Neural progenitor cell (in vitro differentiated cells): ENCODE results near the gene NGRN. TPM values are rescaled to one million over a fixed set of nuclear protein-coding genes. Genes with fewer than 3 reads are reported as not detected.
A peak's percentile ranks its signal among the peaks of the same experiment; 100 is the strongest.

Source experiments
- DNase-seq: peaks from one replicate; pipeline ENCODE4 v3.0.0-alpha.2; 2016; ENCODE audit warnings: low spot score
- H2AFZ ChIP-seq: fragments of 200-600 bp; sonication (generic); replicated peaks from 2 replicates; pipeline ENCODE4 v1.6.1; 2016; ENCODE audit warnings: antibody characterized with exemption
- H3F3A ChIP-seq: fragments of 200-600 bp; sonication (generic); 2 replicates; pipeline ENCODE4 v1.6.1; 2016; ENCODE audit warnings: antibody characterized with exemption, low read depth
- H3K27ac ChIP-seq: fragments of 200-600 bp; sonication (generic); 2 replicates; pipeline ENCODE4 v1.5.1; 2016; ENCODE audit warnings: mild to moderate bottlenecking
- H3K27me3 ChIP-seq: fragments of 200-600 bp; sonication (generic); 2 replicates; pipeline ENCODE4 v1.6.1; 2016; ENCODE audit warnings: mild to moderate bottlenecking, moderate library complexity
- H3K36me3 ChIP-seq: fragments of 200-600 bp; sonication (generic); 2 replicates; pipeline ENCODE4 v1.5.1; 2016
- H3K4me1 ChIP-seq: fragments of 200-600 bp; sonication (generic); 2 replicates; pipeline ENCODE4 v1.6.1; 2016; ENCODE audit warnings: mixed run types
- H3K4me2 ChIP-seq: fragments of 200-600 bp; sonication (generic); 2 replicates; pipeline ENCODE4 v1.6.1; 2016
- H3K4me3 ChIP-seq: fragments of 200-600 bp; sonication (generic); 2 replicates; pipeline ENCODE4 v1.5.1; 2016
- H3K79me2 ChIP-seq: fragments of 200-600 bp; sonication (generic); 2 replicates; pipeline ENCODE4 v1.6.1; 2016; ENCODE audit warnings: low read depth
- H3K9ac ChIP-seq: fragments of 200-600 bp; sonication (generic); 2 replicates; pipeline ENCODE4 v1.6.1; 2016
- H3K9me3 ChIP-seq: fragments of 200-600 bp; sonication (generic); 2 replicates; pipeline ENCODE4 v1.5.1; 2016; ENCODE audit warnings: low read depth
- H4K20me1 ChIP-seq: fragments of 200-600 bp; sonication (generic); 2 replicates; pipeline ENCODE4 v1.6.1; 2016; ENCODE audit warnings: low read depth
- H3K27ac Mint-ChIP-seq: 3 replicates; pipeline ENCODE4 v1.8.0; 2021; ENCODE audit warnings: mixed read lengths
- H3K27me3 Mint-ChIP-seq: 2 replicates; pipeline ENCODE4 v1.8.0; 2022; ENCODE audit warnings: low read depth, mild to moderate bottlenecking, inconsistent platforms, moderate library complexity, mixed read lengths; ENCODE audit not compliant: insufficient read depth
- H3K36me3 Mint-ChIP-seq: 3 replicates; pipeline ENCODE4 v1.8.0; 2021; ENCODE audit warnings: mixed read lengths
- H3K4me1 Mint-ChIP-seq: 3 replicates; pipeline ENCODE4 v1.8.0; 2021; ENCODE audit warnings: mixed read lengths
- H3K4me3 Mint-ChIP-seq: 3 replicates; pipeline ENCODE4 v1.8.0; 2021; ENCODE audit warnings: mild to moderate bottlenecking, moderate library complexity, mixed read lengths
- H3K9me3 Mint-ChIP-seq: 3 replicates; pipeline ENCODE4 v1.8.0; 2020; ENCODE audit warnings: mixed read lengths
- EZH2 ChIP-seq: fragments of 200-600 bp; sonication (generic); IDR thresholded peaks from 2 replicates; pipeline ENCODE4 v1.6.1; 2017; ENCODE audit warnings: antibody characterized with exemption, mild to moderate bottlenecking, moderate library complexity
- EZH2phosphoT487 ChIP-seq: fragments of 200-600 bp; sonication (generic); IDR thresholded peaks from 2 replicates; pipeline ENCODE4 v1.6.1; 2017; ENCODE audit warnings: antibody characterized with exemption
- total RNA-seq: library from RNA; depleted of rRNA; stranded (reverse); fragments of >200 nt; gene quantifications from 2 replicates; pipeline ENCODE4 v1.2.3, GENCODE V29; 2015; ENCODE audit warnings: low replicate concordance
- TF ChIP-seq, protein P1 (sequence below): fragments of 200-600 bp; sonication (generic); IDR thresholded peaks from 2 replicates; pipeline ENCODE4 v1.5.1; 2017; ENCODE audit warnings: antibody characterized with exemption, mild to moderate bottlenecking

NGRN gene
- total RNA-seq, 1 donor from 2014 or later = 47.8 TPM

DNA sequence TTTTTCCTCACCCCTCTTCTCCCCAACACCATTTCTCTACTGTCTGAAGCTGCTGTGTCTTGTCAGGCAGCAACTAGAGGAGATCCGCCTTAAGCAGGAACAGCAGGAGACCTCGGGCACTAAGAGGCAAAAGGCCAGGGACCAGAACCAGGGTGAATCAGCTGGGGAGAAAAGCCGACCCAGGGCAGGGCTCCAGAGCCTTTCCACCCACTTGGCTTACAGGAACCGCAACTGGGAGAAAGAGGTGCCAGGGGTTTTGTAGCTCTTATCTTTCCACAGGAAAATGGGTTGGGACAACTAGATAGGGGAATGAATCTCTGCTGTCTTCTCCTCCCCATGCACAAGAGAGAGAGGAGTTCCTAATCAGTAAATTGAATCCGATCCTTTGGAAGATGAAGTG is 3.0 kb upstream of the NGRN start:
- H3K27me3 ChIP-seq = no peaks in the 10 kb centered on the region
- H3K4me3 Mint-ChIP-seq = no peak overlapping the region
- TF ChIP-seq, protein P1, sequence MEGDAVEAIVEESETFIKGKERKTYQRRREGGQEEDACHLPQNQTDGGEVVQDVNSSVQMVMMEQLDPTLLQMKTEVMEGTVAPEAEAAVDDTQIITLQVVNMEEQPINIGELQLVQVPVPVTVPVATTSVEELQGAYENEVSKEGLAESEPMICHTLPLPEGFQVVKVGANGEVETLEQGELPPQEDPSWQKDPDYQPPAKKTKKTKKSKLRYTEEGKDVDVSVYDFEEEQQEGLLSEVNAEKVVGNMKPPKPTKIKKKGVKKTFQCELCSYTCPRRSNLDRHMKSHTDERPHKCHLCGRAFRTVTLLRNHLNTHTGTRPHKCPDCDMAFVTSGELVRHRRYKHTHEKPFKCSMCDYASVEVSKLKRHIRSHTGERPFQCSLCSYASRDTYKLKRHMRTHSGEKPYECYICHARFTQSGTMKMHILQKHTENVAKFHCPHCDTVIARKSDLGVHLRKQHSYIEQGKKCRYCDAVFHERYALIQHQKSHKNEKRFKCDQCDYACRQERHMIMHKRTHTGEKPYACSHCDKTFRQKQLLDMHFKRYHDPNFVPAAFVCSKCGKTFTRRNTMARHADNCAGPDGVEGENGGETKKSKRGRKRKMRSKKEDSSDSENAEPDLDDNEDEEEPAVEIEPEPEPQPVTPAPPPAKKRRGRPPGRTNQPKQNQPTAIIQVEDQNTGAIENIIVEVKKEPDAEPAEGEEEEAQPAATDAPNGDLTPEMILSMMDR = no peak
- TF ChIP-seq EZH2phosphoT487 (no peak), EZH2 (no peak)
- H3K36me3 Mint-ChIP-seq = no peaks in the 10 kb centered on the region
- H3K4me2 ChIP-seq = no peak overlapping the region
- H3K4me1 ChIP-seq = peaks cover 14% of the 10 kb centered on the region
- no peaks in the 10 kb centered on the region for H3K36me3 ChIP-seq
- no peak overlapping the region for H3K9ac ChIP-seq
- H2AFZ ChIP-seq = no peak overlapping the region
- no peak overlapping the region for H3K4me3 ChIP-seq
- peaks cover 15% of the 10 kb centered on the region for H3K4me1 Mint-ChIP-seq
- H3K79me2 ChIP-seq = peaks cover 19% of the 10 kb centered on the region
- no peak overlapping the region for H3K27ac Mint-ChIP-seq
- DNase-seq = no peak
- no peaks in the 10 kb centered on the region for H3K9me3 Mint-ChIP-seq
- H4K20me1 ChIP-seq = peaks cover 10% of the 10 kb centered on the region
- no peak overlapping the region for H3K27ac ChIP-seq
- peaks cover 7% of the 10 kb centered on the region for H3K27me3 Mint-ChIP-seq
- H3F3A ChIP-seq = peaks cover 5% of the 10 kb centered on the region
- H3K9me3 ChIP-seq = no peaks in the 10 kb centered on the region

DNA sequence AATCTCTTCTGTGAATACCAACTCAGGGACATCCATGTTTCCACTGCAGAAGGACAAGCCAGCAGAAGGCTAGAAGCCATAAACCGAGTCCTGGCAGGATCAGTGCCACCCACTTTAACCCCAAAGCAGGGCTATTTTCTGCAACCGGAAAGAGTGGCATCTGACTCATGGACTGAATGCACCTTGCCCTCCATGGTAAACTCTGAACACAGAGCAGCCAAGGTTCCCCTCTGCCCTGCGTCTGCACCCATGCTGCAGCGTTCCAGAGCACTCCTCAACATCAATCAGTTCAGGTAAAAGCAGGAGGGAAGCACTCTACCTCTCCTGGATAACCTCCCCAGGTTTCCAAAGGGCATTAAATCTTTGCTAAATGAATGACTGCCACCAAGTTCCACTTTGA is 801 bp upstream of the NGRN start:
- Histone ChIP-seq H3K9me3 (no peaks in the 10 kb centered on the region), H3K4me2 (peak overlapping the region; percentile 86), H2AFZ (no peak overlapping the region), H3K36me3 (peaks cover 3% of the 10 kb centered on the region), H3K27me3 (no peaks in the 10 kb centered on the region), H3K27ac (no peak overlapping the region), H3K79me2 (peaks cover 41% of the 10 kb centered on the region), H3K4me1 (peaks cover 24% of the 10 kb centered on the region), H3F3A (peaks cover 17% of the 10 kb centered on the region), H3K9ac (no peak overlapping the region), H3K4me3 (peak overlapping the region; percentile 58), H4K20me1 (peaks cover 26% of the 10 kb centered on the region)
- Mint-ChIP-seq H3K4me1 (peaks cover 26% of the 10 kb centered on the region), H3K36me3 (peaks cover 9% of the 10 kb centered on the region), H3K4me3 (peak overlapping the region; percentile 98), H3K27ac (peak overlapping the region; percentile 98), H3K9me3 (no peaks in the 10 kb centered on the region), H3K27me3 (peaks cover 7% of the 10 kb centered on the region)
- TF ChIP-seq EZH2 = no peak
- no peak for DNase-seq

DNA sequence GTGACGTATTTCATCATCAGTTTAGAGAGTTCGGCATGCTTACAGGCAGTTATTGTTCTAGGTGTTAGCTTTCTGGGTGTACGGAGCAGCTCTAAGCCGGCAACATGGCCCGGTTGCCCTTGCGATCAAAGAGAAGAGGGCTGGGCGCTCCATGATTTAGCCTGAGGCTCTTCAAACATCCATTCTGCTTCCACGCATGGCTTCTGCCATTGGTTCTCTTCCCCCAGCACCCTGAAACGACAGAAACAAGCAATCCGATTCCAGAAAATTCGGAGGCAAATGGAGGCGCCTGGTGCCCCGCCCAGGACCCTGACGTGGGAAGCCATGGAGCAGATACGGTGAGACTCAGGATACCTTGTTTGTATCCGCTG is 574 bp downstream of the NGRN start:
- H4K20me1 ChIP-seq = peaks cover 34% of the 10 kb centered on the region
- H3F3A ChIP-seq = peaks cover 17% of the 10 kb centered on the region
- peaks cover 7% of the 10 kb centered on the region for H3K27me3 Mint-ChIP-seq
- H3K4me1 Mint-ChIP-seq = peaks cover 27% of the 10 kb centered on the region
- no peaks in the 10 kb centered on the region for H3K9me3 Mint-ChIP-seq
- H3K79me2 ChIP-seq = peaks cover 51% of the 10 kb centered on the region
- H3K4me3 ChIP-seq = peak overlapping the region; percentile 58
- TF ChIP-seq, protein P1 = no peak
- TF ChIP-seq EZH2 = no peak
- H3K27me3 ChIP-seq = no peaks in the 10 kb centered on the region
- H3K27ac ChIP-seq = peak overlapping the region; percentile 87
- H3K4me2 ChIP-seq = peak overlapping the region; percentile 86
- H3K4me1 ChIP-seq = peaks cover 24% of the 10 kb centered on the region
- H3K9ac ChIP-seq = peak overlapping the region; percentile 54
- peaks cover 3% of the 10 kb centered on the region for H3K36me3 ChIP-seq
- peaks cover 16% of the 10 kb centered on the region for H3K36me3 Mint-ChIP-seq
- H2AFZ ChIP-seq = peak overlapping the region; percentile 93
- peak overlapping the region; percentile 98 for H3K27ac Mint-ChIP-seq
- peak overlapping the region; percentile 98 for H3K4me3 Mint-ChIP-seq
- no peaks in the 10 kb centered on the region for H3K9me3 ChIP-seq
- DNase-seq = no peak

DNA sequence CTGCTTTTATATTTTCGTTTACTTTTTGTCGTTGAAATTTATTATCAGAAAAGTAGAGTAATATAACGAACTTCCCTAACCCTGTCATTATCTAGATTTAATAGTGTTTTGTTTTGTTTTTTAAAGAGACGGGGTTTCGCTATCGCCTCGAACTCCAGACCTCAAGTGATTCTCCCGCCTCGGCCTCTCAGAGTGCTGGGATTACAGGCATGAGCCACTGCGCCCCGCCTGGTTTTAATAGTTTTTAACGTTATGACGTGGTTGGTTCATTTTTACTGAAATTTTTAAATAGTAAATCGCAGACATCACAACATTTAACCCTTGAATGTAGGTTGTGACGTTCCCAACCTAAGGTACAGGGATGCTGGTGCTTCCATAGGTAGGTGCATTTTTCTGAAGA is 1.0 kb downstream of the NGRN start:
- H3K9me3 ChIP-seq = no peaks in the 10 kb centered on the region
- TF ChIP-seq EZH2phosphoT487 = no peak
- TF ChIP-seq, protein P1 = no peak
- TF ChIP-seq EZH2 = no peak

More for the DNA sequence above, 1.0 kb downstream of the NGRN start:
- peaks cover 3% of the 10 kb centered on the region for H3K36me3 ChIP-seq
- H3K27ac Mint-ChIP-seq = no peak overlapping the region
- peaks cover 34% of the 10 kb centered on the region for H4K20me1 ChIP-seq
- peaks cover 5% of the 10 kb centered on the region for H3K27me3 Mint-ChIP-seq
- H3F3A ChIP-seq = peaks cover 17% of the 10 kb centered on the region
- H3K4me3 ChIP-seq = peak overlapping the region; percentile 58
- peaks cover 27% of the 10 kb centered on the region for H3K4me1 Mint-ChIP-seq
- no peak overlapping the region for H3K27ac ChIP-seq
- H3K4me1 ChIP-seq = peaks cover 24% of the 10 kb centered on the region
- H3K36me3 Mint-ChIP-seq = peaks cover 19% of the 10 kb centered on the region
- peak overlapping the region; percentile 98 for H3K4me3 Mint-ChIP-seq
- DNase-seq = no peak
- H3K9me3 Mint-ChIP-seq = no peaks in the 10 kb centered on the region
- no peaks in the 10 kb centered on the region for H3K27me3 ChIP-seq
- H3K9ac ChIP-seq = peak overlapping the region; percentile 54
- peaks cover 53% of the 10 kb centered on the region for H3K79me2 ChIP-seq
- no peak overlapping the region for H2AFZ ChIP-seq
- peak overlapping the region; percentile 86 for H3K4me2 ChIP-seq
